H9 (cell line): ENCODE results near the gene CNNM3. TPM values are rescaled to one million over a fixed set of nuclear protein-coding genes. Genes with fewer than 3 reads are reported as not detected.

Experiments used
- DNase-seq: peaks from one replicate; pipeline ENCODE4 v3.0.0-alpha.2; 2017
- H2AFZ ChIP-seq: one replicate; pipeline ENCODE4 v1.6.1; 2013; ENCODE audit warnings: mild to moderate bottlenecking, low read length, control low read depth, moderate library complexity
- H2AK5ac ChIP-seq: 2 replicates; pipeline ENCODE4 v1.6.1; 2013; ENCODE audit warnings: low read length, control low read depth, mixed read lengths; ENCODE audit not compliant: insufficient read length
- H2BK120ac ChIP-seq: one replicate; pipeline ENCODE4 v1.6.1; 2013; ENCODE audit warnings: low read depth, mild to moderate bottlenecking, low read length, control low read depth, inconsistent platforms; ENCODE audit not compliant: poor library complexity, severe bottlenecking
- H2BK12ac ChIP-seq: 2 replicates; pipeline ENCODE4 v1.6.1; 2013; ENCODE audit warnings: low read length, control low read depth, mixed read lengths, low read depth; ENCODE audit not compliant: insufficient read length
- H2BK15ac ChIP-seq: 2 replicates; pipeline ENCODE4 v1.6.1; 2013; ENCODE audit warnings: low read depth, low read length, control low read depth
- H2BK20ac ChIP-seq: one replicate; pipeline ENCODE4 v1.6.1; 2013; ENCODE audit warnings: low read depth, mild to moderate bottlenecking, low read length, control low read depth, inconsistent platforms; ENCODE audit not compliant: poor library complexity, severe bottlenecking
- H2BK5ac ChIP-seq: 2 replicates; pipeline ENCODE4 v1.6.1; 2013; ENCODE audit warnings: low read length, control low read depth, mixed read lengths; ENCODE audit not compliant: insufficient read length
- H3K14ac ChIP-seq: 2 replicates; pipeline ENCODE4 v1.6.1; 2013; ENCODE audit warnings: low read length, control low read depth; ENCODE audit not compliant: insufficient read depth
- H3K18ac ChIP-seq: 2 replicates; pipeline ENCODE4 v1.6.1; 2013; ENCODE audit warnings: low read depth, mild to moderate bottlenecking, mixed read lengths, low read length, control low read depth; ENCODE audit not compliant: insufficient read length
- H3K23ac ChIP-seq: 2 replicates; pipeline ENCODE4 v1.6.1; 2013; ENCODE audit warnings: low read length, control low read depth, mixed read lengths, low read depth; ENCODE audit not compliant: insufficient read length
- H3K23me2 ChIP-seq: 2 replicates; pipeline ENCODE4 v1.6.1; 2013; ENCODE audit warnings: low read depth, mild to moderate bottlenecking, mixed read lengths, low read length, control low read depth; ENCODE audit not compliant: insufficient read length, poor library complexity, severe bottlenecking
- H3K27ac ChIP-seq: 2 replicates; pipeline ENCODE4 v1.5.1; 2013; ENCODE audit warnings: low read length, control low read depth, mixed read lengths, low read depth; ENCODE audit not compliant: insufficient read length
- H3K27me3 ChIP-seq: 2 replicates; pipeline ENCODE4 v1.6.1; 2013; ENCODE audit warnings: low read length, control low read depth, inconsistent platforms; ENCODE audit not compliant: insufficient read depth
- H3K4ac ChIP-seq: 2 replicates; pipeline ENCODE4 v1.6.1; 2013; ENCODE audit warnings: low read depth, mild to moderate bottlenecking, control low read depth, inconsistent platforms, low read length, moderate library complexity
- H3K4me1 ChIP-seq: 2 replicates; pipeline ENCODE4 v1.6.1; 2013; ENCODE audit warnings: low read length, control low read depth, inconsistent platforms; ENCODE audit not compliant: insufficient read depth
- H3K4me2 ChIP-seq: 2 replicates; pipeline ENCODE4 v1.6.1; 2013; ENCODE audit warnings: low read length, control low read depth, mixed read lengths; ENCODE audit not compliant: insufficient read length, insufficient read depth
- H3K56ac ChIP-seq: 2 replicates; pipeline ENCODE4 v1.6.1; 2013; ENCODE audit warnings: low read depth, mild to moderate bottlenecking, mixed read lengths, low read length, control low read depth; ENCODE audit not compliant: insufficient read length
- H3K79me1 ChIP-seq: 2 replicates; pipeline ENCODE4 v1.6.1; 2013; ENCODE audit warnings: low read depth, mild to moderate bottlenecking, moderate library complexity, low read length, control low read depth, inconsistent platforms; ENCODE audit not compliant: insufficient read depth, poor library complexity, severe bottlenecking
- H3K79me2 ChIP-seq: 2 replicates; pipeline ENCODE4 v1.6.1; 2013; ENCODE audit warnings: low read length, control low read depth, inconsistent platforms; ENCODE audit not compliant: insufficient read depth
- H3K9ac ChIP-seq: 2 replicates; pipeline ENCODE4 v1.6.1; 2013; ENCODE audit warnings: low read length, control low read depth, mixed read lengths; ENCODE audit not compliant: insufficient read length; ENCODE audit errors: extremely low read depth
- H3K9me3 ChIP-seq: one replicate; pipeline ENCODE4 v1.6.1; 2013; ENCODE audit warnings: low read depth, low read length, inconsistent platforms; ENCODE audit not compliant: control insufficient read depth
- H3T11ph ChIP-seq: one replicate; pipeline ENCODE4 v1.6.1; 2013; ENCODE audit warnings: mild to moderate bottlenecking, low read length, control low read depth, inconsistent platforms
- H4K20me1 ChIP-seq: one replicate; pipeline ENCODE4 v1.6.1; 2013; ENCODE audit not compliant: control insufficient read depth, insufficient read length, insufficient read depth
- H4K5ac ChIP-seq: 2 replicates; pipeline ENCODE4 v1.6.1; 2013; ENCODE audit warnings: low read depth, mild to moderate bottlenecking, mixed read lengths, low read length, control low read depth; ENCODE audit not compliant: insufficient read length
- H4K8ac ChIP-seq: replicated peaks from 2 replicates; pipeline ENCODE4 v1.6.1; 2013; ENCODE audit warnings: low read length, control low read depth, mixed read lengths, low read depth; ENCODE audit not compliant: insufficient read length
- H4K91ac ChIP-seq: 2 replicates; pipeline ENCODE4 v1.6.1; 2013; ENCODE audit warnings: low read depth, mild to moderate bottlenecking, moderate library complexity, mixed read lengths, low read length, control low read depth; ENCODE audit not compliant: insufficient read length
- H3K27ac Mint-ChIP-seq, 3 experiments: 2 replicates in 2 of 3; 3 replicates in 1 of 3; pipeline ENCODE4 v1.8.0; 2020 to 2021; ENCODE audit warnings: mixed read lengths in 3 of 3, mild to moderate bottlenecking in 1 of 3, moderate library complexity in 1 of 3
- H3K27me3 Mint-ChIP-seq: 2 replicates; pipeline ENCODE4 v1.8.0; 2021; ENCODE audit warnings: low read depth, mild to moderate bottlenecking, moderate library complexity, mixed read lengths
- H3K36me3 Mint-ChIP-seq, 3 experiments: 2 replicates in 2 of 3; 3 replicates in 1 of 3; pipeline ENCODE4 v1.8.0; 2020 to 2021; ENCODE audit warnings: low read depth in 3 of 3, mixed read lengths in 3 of 3; ENCODE audit not compliant: insufficient read depth in 1 of 3
- H3K4me1 Mint-ChIP-seq, 2 experiments: 2 replicates each; pipeline ENCODE4 v1.8.0; 2020; ENCODE audit warnings: mixed read lengths in 2 of 2
- H3K4me3 Mint-ChIP-seq, 2 experiments: 2 replicates in 1 of 2; 3 replicates in 1 of 2; pipeline ENCODE4 v1.8.0; 2020 to 2021; ENCODE audit warnings: mild to moderate bottlenecking in 2 of 2, mixed read lengths in 2 of 2, moderate library complexity in 1 of 2
- H3K9me3 Mint-ChIP-seq, 2 experiments: 2 replicates in 1 of 2; 3 replicates in 1 of 2; pipeline ENCODE4 v1.8.0; 2020; ENCODE audit warnings: mild to moderate bottlenecking in 2 of 2, mixed read lengths in 2 of 2, moderate library complexity in 1 of 2
- WGBS: extraction: QIAGEN DNeasy Blood & Tissue Kit; methylation state at CpG from one replicate; pipeline ENCODE4 v1.1.7; 2013; ENCODE audit warnings: missing lambda C conversion rate, low lambda C conversion rate, mixed read lengths; ENCODE audit not compliant: insufficient read length; ENCODE audit errors: extremely low coverage; 5-methylcytosine and 5-hydroxymethylcytosine counted together
- total RNA-seq: library from RNA; stranded (reverse); gene quantifications from 2 replicates; pipeline ENCODE4 v1.2.1, GENCODE V29; 2021
- TF ChIP-seq, protein P1 (sequence below): fragments of 200-600 bp; sonication (generic); conservative IDR thresholded peaks from 3 replicates; pipeline ENCODE4 v1.8.0; 2021; ENCODE audit warnings: antibody characterized with exemption, mild to moderate bottlenecking

Gene CNNM3
- total RNA-seq, 1 experiment from 2014 or later = 25.0 TPM

DNA sequence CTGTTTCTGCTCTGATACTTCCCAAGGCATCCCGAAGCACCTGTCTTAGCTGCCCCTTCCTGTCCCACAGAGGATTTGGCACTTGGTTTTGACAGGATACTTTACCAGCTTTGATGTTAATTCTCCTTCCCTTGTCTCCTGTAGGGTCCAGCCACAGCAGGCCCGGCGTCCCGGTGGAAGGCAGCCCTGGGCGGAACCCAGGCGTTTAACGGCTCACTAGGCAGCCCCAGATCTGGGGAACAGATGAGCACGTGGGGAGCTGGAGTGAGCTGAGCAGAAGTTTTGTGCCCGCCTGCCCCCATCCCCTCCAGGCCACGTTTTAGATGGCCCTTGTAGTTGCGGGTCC lies 16.3 kb downstream of the CNNM3 start:
- H2BK5ac ChIP-seq = no peak overlapping the region
- H3K27me3 Mint-ChIP-seq = no peaks in the 10 kb centered on the region
- peaks cover 21 to 24% of the 10 kb centered on the region in 2 experiments for H3K4me1 Mint-ChIP-seq
- H4K20me1 ChIP-seq = no peaks in the 10 kb centered on the region
- H4K8ac ChIP-seq = no peak overlapping the region
- no peaks in the 10 kb centered on the region for H3K9me3 ChIP-seq
- TF ChIP-seq, protein P1, sequence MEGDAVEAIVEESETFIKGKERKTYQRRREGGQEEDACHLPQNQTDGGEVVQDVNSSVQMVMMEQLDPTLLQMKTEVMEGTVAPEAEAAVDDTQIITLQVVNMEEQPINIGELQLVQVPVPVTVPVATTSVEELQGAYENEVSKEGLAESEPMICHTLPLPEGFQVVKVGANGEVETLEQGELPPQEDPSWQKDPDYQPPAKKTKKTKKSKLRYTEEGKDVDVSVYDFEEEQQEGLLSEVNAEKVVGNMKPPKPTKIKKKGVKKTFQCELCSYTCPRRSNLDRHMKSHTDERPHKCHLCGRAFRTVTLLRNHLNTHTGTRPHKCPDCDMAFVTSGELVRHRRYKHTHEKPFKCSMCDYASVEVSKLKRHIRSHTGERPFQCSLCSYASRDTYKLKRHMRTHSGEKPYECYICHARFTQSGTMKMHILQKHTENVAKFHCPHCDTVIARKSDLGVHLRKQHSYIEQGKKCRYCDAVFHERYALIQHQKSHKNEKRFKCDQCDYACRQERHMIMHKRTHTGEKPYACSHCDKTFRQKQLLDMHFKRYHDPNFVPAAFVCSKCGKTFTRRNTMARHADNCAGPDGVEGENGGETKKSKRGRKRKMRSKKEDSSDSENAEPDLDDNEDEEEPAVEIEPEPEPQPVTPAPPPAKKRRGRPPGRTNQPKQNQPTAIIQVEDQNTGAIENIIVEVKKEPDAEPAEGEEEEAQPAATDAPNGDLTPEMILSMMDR = no peak
- H4K5ac ChIP-seq = no peak overlapping the region
- H3K4ac ChIP-seq = no peak overlapping the region
- H3K79me2 ChIP-seq = no peaks in the 10 kb centered on the region
- WGBS = no CpG with 5 or more reads among the region's 11 CpGs
- H2AFZ ChIP-seq = no peak overlapping the region
- H3K4me1 ChIP-seq = no peaks in the 10 kb centered on the region
- H3K23ac ChIP-seq = no peak overlapping the region
- peak overlapping the region; percentile 13 for H3K4me2 ChIP-seq
- no peak overlapping the region for H2AK5ac ChIP-seq
- H3K79me1 ChIP-seq = no peaks in the 10 kb centered on the region
- H2BK20ac ChIP-seq = no peak overlapping the region
- no peak overlapping the region for H3T11ph ChIP-seq
- H3K27ac ChIP-seq = no peak overlapping the region
- H3K56ac ChIP-seq = no peak overlapping the region
- H3K14ac ChIP-seq = no peak overlapping the region
- H2BK120ac ChIP-seq = no peak overlapping the region
- no peaks in the 10 kb centered on the region for H3K23me2 ChIP-seq
- no peak overlapping the region for H3K9ac ChIP-seq
- no peak overlapping the region for H2BK15ac ChIP-seq
- peak overlapping the region; percentile 61 to 98 (median 97); a peak in 5 of 7 replicates for H3K27ac Mint-ChIP-seq
- DNase-seq = no peak
- H4K91ac ChIP-seq = no peak overlapping the region
- no peaks in the 10 kb centered on the region for H3K27me3 ChIP-seq
- no peak overlapping the region for H3K18ac ChIP-seq
- no peak overlapping the region for H2BK12ac ChIP-seq
- H3K4me3 Mint-ChIP-seq = no peak overlapping the region
- peaks cover 36 to 80% (median 62%) of the 10 kb centered on the region in 3 experiments for H3K36me3 Mint-ChIP-seq
- no peaks in the 10 kb centered on the region for H3K9me3 Mint-ChIP-seq
